DND-41 (cell line): Measurements from ENCODE around the gene CAMP.

Experiments
- ATAC-seq: fragments of 200-7000 bp; cut with Tn5 transposase; 3 replicates; pipeline ENCODE4 v1.9.1; 2021; ENCODE audit warnings: low read depth; ENCODE audit not compliant: insufficient read depth
- DNase-seq: peaks from one replicate; pipeline ENCODE4 v3.0.0-alpha.2; 2020
- H2AFZ ChIP-seq: 2 replicates; pipeline ENCODE4 v1.6.0; 2012; ENCODE audit warnings: low read depth, low read length
- H3K27ac ChIP-seq: 2 replicates; pipeline ENCODE4 v1.5.1; 2012; ENCODE audit warnings: low read length, inconsistent platforms
- H3K27me3 ChIP-seq: fragments of 200-600 bp; sonication (generic); 2 replicates; pipeline ENCODE4 v1.6.0; 2012; ENCODE audit warnings: low read length, mild to moderate bottlenecking, inconsistent platforms; ENCODE audit not compliant: insufficient read depth, poor library complexity
- H3K36me3 ChIP-seq: 2 replicates; pipeline ENCODE4 v1.5.1; 2012; ENCODE audit warnings: low read length, inconsistent platforms; ENCODE audit not compliant: insufficient read depth
- H3K4me1 ChIP-seq: 2 replicates; pipeline ENCODE4 v1.5.1; 2012; ENCODE audit warnings: mild to moderate bottlenecking, low read length; ENCODE audit not compliant: insufficient read depth
- H3K4me2 ChIP-seq: 2 replicates; pipeline ENCODE4 v1.6.0; 2012; ENCODE audit warnings: mild to moderate bottlenecking, moderate library complexity, low read length, inconsistent platforms; ENCODE audit not compliant: insufficient read depth
- H3K4me3 ChIP-seq, 2 experiments: fragments of 200-600 bp in 1 of 2; shearing (Covaris generic) in 1 of 2; 2 replicates each; pipeline ENCODE4 v1.5.1; 2012 to 2016; ENCODE audit warnings: inconsistent platforms in 2 of 2, low read length in 2 of 2, mild to moderate bottlenecking in 2 of 2, low read depth in 1 of 2, moderate library complexity in 1 of 2
- H3K79me2 ChIP-seq: 2 replicates; pipeline ENCODE4 v1.6.0; 2012; ENCODE audit warnings: low read length, inconsistent platforms; ENCODE audit not compliant: insufficient read depth
- H3K9ac ChIP-seq: 2 replicates; pipeline ENCODE4 v1.6.0; 2012; ENCODE audit warnings: low read depth, mild to moderate bottlenecking, inconsistent platforms, low read length, moderate library complexity
- H3K9me3 ChIP-seq: 2 replicates; pipeline ENCODE4 v1.5.1; 2012; ENCODE audit warnings: low read length, moderate library complexity, mild to moderate bottlenecking, inconsistent platforms; ENCODE audit not compliant: insufficient read depth, severe bottlenecking
- H4K20me1 ChIP-seq: 2 replicates; pipeline ENCODE4 v1.6.0; 2012; ENCODE audit warnings: low read length; ENCODE audit not compliant: insufficient read depth
- CTCF ChIP-seq: IDR thresholded peaks from 2 replicates; pipeline ENCODE4 v1.5.1; 2012; ENCODE audit warnings: borderline replicate concordance, low read length, moderate library complexity, mild to moderate bottlenecking; ENCODE audit not compliant: poor library complexity, severe bottlenecking; ENCODE audit errors: extremely low read depth
- EZH2 ChIP-seq: IDR thresholded peaks from 3 replicates; pipeline ENCODE4 v1.6.1; 2012; ENCODE audit warnings: borderline replicate concordance, low read depth, mild to moderate bottlenecking, moderate library complexity, low read length, inconsistent platforms; ENCODE audit not compliant: severe bottlenecking

CAMP gene

GRCh38 chr3:48267782-48268181 is 44.5 kb downstream of the CAMP start:
- H3K27ac ChIP-seq = no peak overlapping the region
- H3K36me3 ChIP-seq = peaks cover 38% of the 10 kb centered on the region
- ATAC-seq = no peak

GRCh38 chr3:48268381-48268935 is 45.2 kb downstream of the CAMP start:
- Histone ChIP-seq H3K27me3 (no peaks in the 10 kb centered on the region), H4K20me1 (no peaks in the 10 kb centered on the region), H3K36me3 (peaks cover 37% of the 10 kb centered on the region), H3K4me3 (no peak overlapping the region), H3K9ac (no peak overlapping the region), H3K4me2 (no peak overlapping the region), H3K79me2 (no peaks in the 10 kb centered on the region), H3K27ac (no peak overlapping the region), H3K9me3 (no peaks in the 10 kb centered on the region), H3K4me1 (no peaks in the 10 kb centered on the region), H2AFZ (no peak overlapping the region)
- no peak for DNase-seq
- TF ChIP-seq CTCF = no peak
- no peak for TF ChIP-seq EZH2
- no peak for ATAC-seq

More at GRCh38 chr3:48267782-48268181, 44.5 kb downstream of the CAMP start:
- Histone ChIP-seq H2AFZ (no peak overlapping the region), H3K4me2 (no peak overlapping the region), H3K9ac (no peak overlapping the region), H3K79me2 (no peaks in the 10 kb centered on the region), H3K4me3 (no peak overlapping the region), H3K4me1 (no peaks in the 10 kb centered on the region), H3K9me3 (no peaks in the 10 kb centered on the region), H4K20me1 (no peaks in the 10 kb centered on the region), H3K27me3 (no peaks in the 10 kb centered on the region)
- DNase-seq = no peak
- TF ChIP-seq EZH2 = no peak
- no peak for TF ChIP-seq CTCF

GRCh38 chr3:48268936-48269561 is 45.8 kb downstream of the CAMP start:
- ATAC-seq = no peak
- DNase-seq = no peak
- no peaks in the 10 kb centered on the region for H3K79me2 ChIP-seq
- no peaks in the 10 kb centered on the region for H3K27me3 ChIP-seq
- H3K27ac ChIP-seq = no peak overlapping the region
- no peak overlapping the region for H3K9ac ChIP-seq
- no peak overlapping the region for H2AFZ ChIP-seq
- H4K20me1 ChIP-seq = no peaks in the 10 kb centered on the region
- no peaks in the 10 kb centered on the region for H3K9me3 ChIP-seq
- no peak overlapping the region for H3K4me3 ChIP-seq
- TF ChIP-seq EZH2 = no peak
- no peak for TF ChIP-seq CTCF
- peaks cover 31% of the 10 kb centered on the region for H3K36me3 ChIP-seq
- H3K4me1 ChIP-seq = no peaks in the 10 kb centered on the region
- H3K4me2 ChIP-seq = no peak overlapping the region
